ENCODE results near the gene ING3.

The ING3 gene, protein sequence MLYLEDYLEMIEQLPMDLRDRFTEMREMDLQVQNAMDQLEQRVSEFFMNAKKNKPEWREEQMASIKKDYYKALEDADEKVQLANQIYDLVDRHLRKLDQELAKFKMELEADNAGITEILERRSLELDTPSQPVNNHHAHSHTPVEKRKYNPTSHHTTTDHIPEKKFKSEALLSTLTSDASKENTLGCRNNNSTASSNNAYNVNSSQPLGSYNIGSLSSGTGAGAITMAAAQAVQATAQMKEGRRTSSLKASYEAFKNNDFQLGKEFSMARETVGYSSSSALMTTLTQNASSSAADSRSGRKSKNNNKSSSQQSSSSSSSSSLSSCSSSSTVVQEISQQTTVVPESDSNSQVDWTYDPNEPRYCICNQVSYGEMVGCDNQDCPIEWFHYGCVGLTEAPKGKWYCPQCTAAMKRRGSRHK

GRCh38 chr7:120950539-120951308 is at the start of gene ING3:
Gene ING3 (plus strand): TSS chr7:120950777. CDS start chr7:120950897, 120 bp downstream.
- DNase-seq (ENCODE audit: low read depth in 2 of 2) = peak; percentile 94 to 97

DNA sequence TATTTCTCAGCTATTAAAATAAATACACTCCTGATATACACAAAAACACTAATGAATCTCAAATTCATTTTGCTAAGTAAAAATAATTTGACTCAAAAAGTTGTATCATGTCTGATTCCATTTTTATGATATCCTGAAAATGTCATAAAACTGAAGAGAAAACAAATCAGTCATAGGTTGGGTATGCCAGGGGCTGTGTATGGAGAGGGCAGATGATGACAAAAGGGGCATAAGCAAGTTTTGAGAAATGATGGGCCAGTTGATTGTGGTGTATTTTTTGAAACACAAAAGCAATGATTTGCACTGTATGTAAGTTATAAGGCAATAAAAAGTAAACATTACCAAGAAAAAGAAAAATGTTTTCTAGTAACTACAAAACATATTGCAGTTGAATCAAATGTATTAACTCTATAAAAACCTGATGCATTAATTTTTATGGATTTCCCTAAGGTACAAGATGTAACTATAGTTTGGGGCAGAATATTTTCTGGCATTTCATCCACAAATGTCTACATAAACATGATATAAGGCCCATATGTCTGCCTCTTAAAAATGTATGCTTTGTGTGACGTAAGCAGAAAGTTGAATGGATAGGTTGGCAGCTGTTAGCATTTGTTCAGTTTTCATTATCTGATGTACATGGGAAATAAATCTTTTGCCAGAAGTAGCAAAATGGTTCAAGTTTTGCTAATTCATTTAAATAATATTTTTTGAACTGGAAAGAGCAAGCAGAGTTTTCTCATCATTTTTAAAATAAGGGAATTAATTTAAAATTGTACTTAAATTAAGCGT is 35.1 kb upstream of the ING3 start:
- DNase-seq (ENCODE audit: low read depth in 2 of 2) = no peak

- DNase-seq (ENCODE audit: low read depth in 2 of 2) = no peak
These were observed 34.5 kb upstream of the ING3 start for GRCh38 chr7:120916121-120916520.

DNA sequence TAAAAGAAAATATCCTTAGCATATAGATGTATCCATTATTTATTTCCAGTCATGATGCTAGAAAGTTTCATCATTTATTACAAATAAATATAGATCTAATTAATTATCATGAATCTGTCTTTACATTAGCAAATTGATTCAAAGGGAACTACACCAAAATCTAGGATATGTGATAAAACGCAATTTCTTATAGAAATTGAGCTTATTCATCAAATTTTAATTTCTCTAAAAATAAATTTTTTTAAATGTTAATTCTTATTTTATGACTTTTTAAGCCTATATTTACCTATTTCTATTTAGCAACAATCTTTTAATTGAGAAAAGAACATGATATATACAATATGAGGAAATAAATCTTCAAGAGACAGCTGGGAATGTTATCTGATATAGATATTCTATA is 34.0 kb upstream of the ING3 start:
- DNase-seq (ENCODE audit: low read depth in 2 of 2) = no peak

DNA sequence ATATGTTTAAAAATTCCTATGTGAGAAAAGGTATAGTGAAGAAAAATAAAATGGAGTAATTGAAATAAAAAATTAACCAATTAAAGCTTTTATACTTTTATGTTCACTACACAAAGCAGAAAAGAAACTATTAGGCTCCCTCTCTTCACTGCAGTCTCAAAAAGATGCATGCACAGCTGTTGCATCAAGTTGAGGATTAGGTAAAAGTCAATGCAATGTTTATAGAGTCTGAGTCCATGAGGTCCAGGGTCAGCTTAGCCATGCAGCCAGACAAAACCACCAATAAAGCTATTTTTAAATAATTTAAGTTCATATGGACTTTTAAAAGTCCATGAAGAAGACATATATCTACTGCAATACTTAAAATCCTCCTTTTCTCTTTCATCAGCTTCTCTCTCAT is 31.1 kb upstream of the ING3 start:
- no peak for DNase-seq (ENCODE audit: low read depth in 2 of 2)

- DNase-seq (ENCODE audit: low read depth in 2 of 2) = no peak
These were observed 30.5 kb upstream of the ING3 start for GRCh38 chr7:120920034-120920433.

- DNase-seq (ENCODE audit: low read depth in 2 of 2) = no peak
These were observed 29.8 kb upstream of the ING3 start for GRCh38 chr7:120920591-120921274.

- DNase-seq (ENCODE audit: low read depth in 2 of 2) = no peak
These were observed 25.7 kb upstream of the ING3 start for GRCh38 chr7:120924837-120925236.

GRCh38 chr7:120925392-120925791 is 25.2 kb upstream of the ING3 start:
- DNase-seq (ENCODE audit: low read depth in 2 of 2) = no peak

DNA sequence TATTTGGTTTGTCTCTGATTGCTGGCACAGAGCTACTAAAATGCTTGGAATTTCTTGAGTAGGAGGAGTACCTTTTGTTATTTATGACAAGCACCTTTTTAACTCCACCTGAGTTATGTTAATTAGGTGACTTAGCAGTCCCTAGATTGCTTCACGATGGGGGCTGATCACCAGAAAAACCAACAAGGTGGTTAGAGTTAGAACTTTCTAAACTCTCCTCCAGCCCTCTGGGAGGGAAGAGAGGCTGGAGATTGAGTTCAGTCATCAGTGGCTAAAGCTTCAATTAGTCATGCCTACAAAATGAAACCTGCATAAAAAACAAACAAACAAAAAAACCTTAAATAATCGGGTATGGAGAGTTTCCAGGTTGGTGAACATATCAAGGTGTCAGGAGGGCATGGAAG is 23.6 kb upstream of the ING3 start:
- DNase-seq (ENCODE audit: low read depth in 2 of 2) = no peak

- no peak for DNase-seq (ENCODE audit: low read depth in 2 of 2)
These were observed 23.0 kb upstream of the ING3 start for GRCh38 chr7:120927454-120928103.

- no peak for DNase-seq (ENCODE audit: low read depth in 2 of 2)
These were observed 19.3 kb upstream of the ING3 start for GRCh38 chr7:120931243-120931642.

DNA sequence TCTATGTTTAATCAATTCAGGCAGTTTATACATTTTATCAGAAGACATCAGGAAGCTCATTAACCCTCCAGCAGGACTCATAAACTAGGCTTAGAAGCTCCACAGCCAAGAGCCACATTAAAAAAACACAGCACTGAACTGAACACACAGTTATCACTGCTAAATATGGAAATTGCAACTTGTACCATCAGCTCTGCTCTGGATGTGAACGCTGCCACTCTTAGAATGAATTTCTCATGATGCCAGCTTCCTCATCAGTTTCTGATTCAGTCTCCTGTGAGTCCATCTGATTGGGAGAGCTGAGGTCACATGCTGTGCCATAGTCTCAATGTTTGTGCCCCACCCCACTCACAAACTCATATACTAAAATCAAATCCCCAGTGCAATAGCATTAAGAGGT is 17.1 kb upstream of the ING3 start:
- DNase-seq (ENCODE audit: low read depth in 2 of 2) = no peak

- DNase-seq (ENCODE audit: low read depth in 2 of 2) = no peak
These were observed 11.2 kb upstream of the ING3 start for GRCh38 chr7:120939345-120939744.

GRCh38 chr7:120941064-120941463 is 9.5 kb upstream of the ING3 start:
- no peak for DNase-seq (ENCODE audit: low read depth in 2 of 2)

- no peak for DNase-seq (ENCODE audit: low read depth in 2 of 2)
These were observed 8.7 kb upstream of the ING3 start for GRCh38 chr7:120941856-120942255.

GRCh38 chr7:120942861-120943260 is 7.7 kb upstream of the ING3 start:
- no peak for DNase-seq (ENCODE audit: low read depth in 2 of 2)

GRCh38 chr7:120944826-120945562 is 5.6 kb upstream of the ING3 start:
- no peak for DNase-seq (ENCODE audit: low read depth in 2 of 2)

DNA sequence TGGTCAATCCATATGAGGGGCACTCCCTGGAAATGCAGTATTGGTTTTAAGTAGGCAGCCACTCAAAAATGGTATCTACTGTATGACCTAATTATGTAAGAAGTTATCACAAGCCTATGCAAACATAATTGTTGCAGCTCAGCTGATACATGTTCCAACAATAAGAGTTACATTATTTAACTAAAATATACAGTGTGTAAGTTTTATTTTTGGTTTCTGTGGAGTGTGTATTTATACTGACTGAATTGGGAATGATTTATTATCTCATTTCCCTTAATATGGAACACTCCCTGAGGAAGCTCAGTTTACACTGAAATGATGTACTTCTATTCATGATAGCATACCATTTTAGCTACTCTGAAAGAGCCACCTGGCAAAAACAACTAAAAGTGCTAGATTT is 2.6 kb upstream of the ING3 start:
- DNase-seq (ENCODE audit: low read depth in 2 of 2) = no peak

- DNase-seq (ENCODE audit: low read depth in 2 of 2) = no peak
These were observed 1.1 kb upstream of the ING3 start for GRCh38 chr7:120949393-120949911.
